Endothelial cell of umbilical vein (primary cell): ENCODE results near the gene VWA8. TPM values are rescaled to one million over a fixed set of nuclear protein-coding genes. Genes with fewer than 3 reads are reported as not detected.

Experiments
- BruUV-seq: library from RNA; stranded (reverse); fragments of 400-500 nt; replicated peaks from 2 replicates; lab custom pipeline; 2021; lab: Mats Ljungman, UMichigan
- CTCF ChIA-PET: fragments of 300-600, 350-600 bp; sonication (Branson Sonifier 250); formaldehyde crosslinking; loops from one replicate; lab custom pipeline; 2021; ENCODE audit warnings: antibody characterized with exemption, inconsistent platforms; lab: Charles Lee
- POLR2A ChIA-PET: fragments of 300-600, 350-600 bp; sonication (Branson Sonifier 250); formaldehyde crosslinking; loops from one replicate; lab custom pipeline; 2021; ENCODE audit warnings: antibody characterized with exemption, inconsistent platforms; lab: Charles Lee
- DNase-seq: peaks from one replicate; pipeline ENCODE4 v3.0.0-alpha.2; 2011; ENCODE audit warnings: low read depth, low spot score
- FAIRE-seq: peaks from 2 replicates; lab custom pipeline; 2011; peaks lifted over from hg19 to GRCh38; lab: Jason Lieb, UNC
- H2AFZ ChIP-seq: 2 replicates; pipeline ENCODE4 v1.6.0; 2012; ENCODE audit warnings: low read depth, low read length, control low read depth, inconsistent platforms
- H3K27ac ChIP-seq: 2 replicates; pipeline ENCODE4 v1.5.1; 2011; ENCODE audit warnings: low read depth, mild to moderate bottlenecking, control low read depth, low read length, moderate library complexity; ENCODE audit not compliant: insufficient read depth
- H3K27me3 ChIP-seq, 2 experiments: 2 replicates each; pipeline versions ENCODE4 v1.6.0 to v1.6.1; 2011; ENCODE audit warnings: low read length in 2 of 2, mixed read lengths in 1 of 2; ENCODE audit not compliant: control insufficient read depth in 2 of 2, insufficient read depth in 2 of 2
- H3K36me3 ChIP-seq, 2 experiments: 2 replicates in 1 of 2; 3 replicates in 1 of 2; pipeline ENCODE4 v1.5.1; 2011; ENCODE audit warnings: low read length in 2 of 2, mild to moderate bottlenecking in 1 of 2, moderate library complexity in 1 of 2; ENCODE audit not compliant: control insufficient read depth in 2 of 2, insufficient read depth in 2 of 2; ENCODE audit errors: extremely low read depth in 1 of 2
- H3K4me1 ChIP-seq: 3 replicates; pipeline ENCODE4 v1.5.1; 2011; ENCODE audit warnings: mild to moderate bottlenecking, low read length; ENCODE audit not compliant: control insufficient read depth, insufficient read depth; ENCODE audit errors: extremely low read depth
- H3K4me2 ChIP-seq: 2 replicates; pipeline ENCODE4 v1.6.1; 2011; ENCODE audit warnings: low read length, control low read depth, mixed read lengths; ENCODE audit not compliant: insufficient read depth
- H3K4me3 ChIP-seq, 3 experiments: fragments of 200-600 bp in 1 of 3; sonication (generic), shearing (Covaris generic) in 1 of 3; replicated peaks in 1 of 3; 2 replicates each; pipeline ENCODE4 v1.5.1; 2011 to 2016; ENCODE audit warnings: control low read depth in 3 of 3, low read length in 3 of 3, mild to moderate bottlenecking in 2 of 3, inconsistent platforms in 1 of 3, low read depth in 1 of 3, moderate library complexity in 1 of 3; ENCODE audit not compliant: insufficient read depth in 1 of 3
- H3K79me2 ChIP-seq: 2 replicates; pipeline ENCODE4 v1.6.0; 2012; ENCODE audit warnings: low read length, inconsistent platforms; ENCODE audit not compliant: control insufficient read depth, insufficient read depth
- H3K9ac ChIP-seq: replicated peaks from 2 replicates; pipeline ENCODE3; 2011; ENCODE audit warnings: low read length, control low read depth; ENCODE audit not compliant: insufficient read depth; ENCODE audit errors: extremely low read depth
- H3K9me1 ChIP-seq: replicated peaks from 3 replicates; pipeline ENCODE4 v1.6.0; 2011; ENCODE audit warnings: mild to moderate bottlenecking, low read length; ENCODE audit not compliant: control insufficient read depth, insufficient read depth; ENCODE audit errors: extremely low read depth
- H3K9me3 ChIP-seq: replicated peaks from 2 replicates; pipeline ENCODE4 v1.5.1; 2012; ENCODE audit warnings: low read length, inconsistent platforms; ENCODE audit not compliant: control insufficient read depth, insufficient read depth
- H4K20me1 ChIP-seq: replicated peaks from 2 replicates; pipeline ENCODE3; 2011; ENCODE audit warnings: mild to moderate bottlenecking, low read length; ENCODE audit not compliant: control insufficient read depth, insufficient read depth; ENCODE audit errors: extremely low read depth
- CTCF ChIP-seq, 2 donors: IDR thresholded peaks; 1 replicate in 1 of 2; 2 replicates in 1 of 2; pipeline ENCODE4 v1.5.1; 2011; ENCODE audit warnings: low read length in 2 of 2, mild to moderate bottlenecking in 2 of 2, moderate library complexity in 2 of 2, control low read depth in 1 of 2, inconsistent platforms in 1 of 2, low read depth in 1 of 2; ENCODE audit not compliant: insufficient read depth in 1 of 2; ENCODE audit errors: extremely low read depth in 1 of 2
- EZH2 ChIP-seq: IDR thresholded peaks from 2 replicates; pipeline ENCODE4 v1.6.1; 2012; ENCODE audit warnings: borderline replicate concordance, low read depth, mild to moderate bottlenecking, moderate library complexity, low read length, inconsistent platforms; ENCODE audit not compliant: severe bottlenecking
- FOS ChIP-seq: IDR thresholded peaks from 2 replicates; pipeline ENCODE4 v1.6.1; 2011; ENCODE audit warnings: mild to moderate bottlenecking, low read length, moderate library complexity, borderline replicate concordance; ENCODE audit not compliant: insufficient read depth
- GATA2 ChIP-seq: IDR thresholded peaks from 2 replicates; pipeline ENCODE4 v1.7.0; 2011; ENCODE audit warnings: low read depth, mild to moderate bottlenecking, moderate library complexity, mixed read lengths, low read length; ENCODE audit not compliant: insufficient read length, insufficient read depth
- JUN ChIP-seq: IDR thresholded peaks from 2 replicates; pipeline ENCODE4 v1.6.1; 2011; ENCODE audit warnings: borderline replicate concordance, low read depth; ENCODE audit not compliant: insufficient read length, insufficient read depth
- MAX ChIP-seq: IDR thresholded peaks from 2 replicates; pipeline ENCODE4 v1.6.1; 2011; ENCODE audit not compliant: insufficient read depth, insufficient read length
- MYC ChIP-seq: IDR thresholded peaks from one replicate; pipeline ENCODE4 v1.6.1; 2011; ENCODE audit warnings: mild to moderate bottlenecking, low read depth, low read length
- POLR2A ChIP-seq: IDR thresholded peaks from 2 replicates; pipeline ENCODE4 v1.6.1; 2012; ENCODE audit warnings: low read depth, mild to moderate bottlenecking, control low read depth, low read length
- POLR2AphosphoS5 ChIP-seq: IDR thresholded peaks from 2 replicates; pipeline ENCODE4 v1.6.1; 2012; ENCODE audit warnings: low read depth, mild to moderate bottlenecking, control low read depth, low read length, moderate library complexity; ENCODE audit not compliant: insufficient read depth
- dilution Hi-C: fragments of 300-500 bp; cut with MboI; formaldehyde crosslinking; loops from one replicate; pipeline ENCODE4 v1.15.0; 2019; ENCODE audit warnings: low sequenced_read_pairs; ENCODE audit not compliant: extremely low pct_ligation_motif_present
- intact Hi-C: fragments of 100-400 bp; cut with micrococcal nuclease; formaldehyde crosslinking; loops from one replicate; pipeline ENCODE4 v1.10.0; 2022
- polyA plus RNA-seq, 4 experiments: library from polyadenylated mRNA; depleted of rRNA in 3 of 4; stranded (reverse) in 3 of 4; unstranded in 1 of 4; fragments of >200 nt; gene quantifications; 2 replicates each; pipeline versions ENCODE4 v1.2.1 to v1.2.3, GENCODE V29; 2011 to 2012; ENCODE audit warnings: missing spikeins in 1 of 4
- total RNA-seq: library from RNA; stranded (reverse); gene quantifications from 2 replicates; pipeline ENCODE4 v1.2.3, GENCODE V29; 2021

The VWA8 gene
- total and polyA plus RNA-seq, 2 donors (not counting 3 experiments of a cell fraction or from before 2014, with no cell fraction given): 2.9 to 11.3 TPM

GRCh38 chr13:41848435-41849255 is 112.3 kb downstream of the VWA8 start:
- no peaks in the 10 kb centered on the region for H3K79me2 ChIP-seq
- no peak overlapping the region for H2AFZ ChIP-seq
- FAIRE-seq: no peak
- no peak overlapping the region for H3K9ac ChIP-seq
- no peaks in the 10 kb centered on the region for H3K9me1 ChIP-seq
- no peak overlapping the region for H3K4me2 ChIP-seq
- no peaks in the 10 kb centered on the region for H3K4me1 ChIP-seq
- H3K27ac ChIP-seq: no peak overlapping the region
- no peak for DNase-seq
- dilution Hi-C loops (no loop called here), intact Hi-C loops (loop anchor here (10.0 kb wide), 1 partner anchor 184 kb away; no protein-coding TSS in a partner anchor)
- no TSS peak for BruUV-seq
- no peaks in the 10 kb centered on the region for H4K20me1 ChIP-seq
- TF ChIP-seq JUN (no peak), FOS (no peak), CTCF (IDR thresholded peaks at IDR 0.05; ENCODE audit: extremely low read depth in 1 of 2, insufficient read depth in 1 of 2, low read depth in 1 of 2, low read length in 2 of 2) (no peak), GATA2 (no peak), EZH2 (no peak), MYC (no peak), MAX (no peak), POLR2AphosphoS5 (no peak), POLR2A (no peak)
- no peak overlapping the region for H3K4me3 ChIP-seq
- POLR2A ChIA-PET: no interaction called here
- no peaks in the 10 kb centered on the region for H3K36me3 ChIP-seq
- H3K9me3 ChIP-seq: no peaks in the 10 kb centered on the region
- H3K27me3 ChIP-seq: no peaks in the 10 kb centered on the region
- CTCF ChIA-PET: interaction anchor here (1.8 kb wide), 1 partner anchor 179 kb away, joined by 5 read pairs; no protein-coding TSS in a partner anchor
